HepG2 (cell line): ENCODE results near the gene AGBL1. TPM values are rescaled to one million over a fixed set of nuclear protein-coding genes. Genes with fewer than 3 reads are reported as not detected.
A peak's percentile ranks its signal among the peaks of the same experiment; 100 is the strongest.

Experiments used
- ATAC-seq: fragments of 200-7000 bp; cut with Tn5 transposase; 3 replicates; pipeline ENCODE4 v1.9.1; 2020; ENCODE audit warnings: mild to moderate bottlenecking, moderate library complexity
- BruUV-seq: library from RNA; stranded (reverse); fragments of 400-500 nt; replicated peaks from 2 replicates; lab custom pipeline; 2021; lab: Mats Ljungman, UMichigan
- CTCF ChIA-PET: fragments of 300-600 bp; formaldehyde crosslinking; extraction: SDS; loops from one replicate; lab custom pipeline; 2021; ENCODE audit warnings: low total read pairs, inconsistent platforms, low intra/inter-chr PET ratio; lab: Yijun Ruan, JAX
- POLR2A ChIA-PET: fragments of 350-600 bp; sonication (Branson Sonifier 250); formaldehyde crosslinking; loops from one replicate; lab custom pipeline; 2020; ENCODE audit warnings: antibody characterized with exemption, inconsistent platforms; lab: Yijun Ruan, JAX
- DNase-seq: peaks from one replicate; pipeline ENCODE4 v3.0.0-alpha.2; 2015; ENCODE audit warnings: low spot score
- FAIRE-seq: peaks from 3 replicates; lab custom pipeline; 2011; peaks lifted over from hg19 to GRCh38; lab: Jason Lieb, UNC
- H2AFZ ChIP-seq: one replicate; pipeline ENCODE4 v1.6.1; 2011; ENCODE audit warnings: low read length, inconsistent platforms
- H3K27ac ChIP-seq: fragments of 300-600 bp; 3 replicates; pipeline ENCODE4 v1.8.0; 2011; ENCODE audit warnings: mixed run types, mild to moderate bottlenecking, mixed read lengths, low read length, inconsistent platforms; ENCODE audit not compliant: insufficient read depth; ENCODE audit errors: extremely low read length
- H3K27me3 ChIP-seq, 2 experiments: fragments of 200-600 bp in 1 of 2; 2 replicates in 1 of 2; 3 replicates in 1 of 2; pipeline versions ENCODE4 v1.6.0 to v1.8.0; 2011; ENCODE audit warnings: low read length in 2 of 2, mild to moderate bottlenecking in 2 of 2, moderate library complexity in 2 of 2, inconsistent platforms in 1 of 2; ENCODE audit not compliant: insufficient read depth in 2 of 2, control insufficient read depth in 1 of 2
- H3K36me3 ChIP-seq, 2 experiments: fragments of 200-600 bp in 1 of 2; replicated peaks in 1 of 2; 2 replicates in 1 of 2; 3 replicates in 1 of 2; pipeline versions ENCODE4 v1.5.1 to v1.8.0; 2011; ENCODE audit warnings: low read length in 2 of 2, inconsistent platforms in 1 of 2; ENCODE audit not compliant: insufficient read depth in 2 of 2, control insufficient read depth in 1 of 2
- H3K4me1 ChIP-seq: 2 replicates; pipeline ENCODE4 v1.5.1; 2012; ENCODE audit warnings: low read length, inconsistent platforms; ENCODE audit not compliant: insufficient read depth
- H3K4me2 ChIP-seq: 2 replicates; pipeline ENCODE4 v1.6.0; 2011; ENCODE audit warnings: low read depth, low read length, inconsistent platforms
- H3K4me3 ChIP-seq, 3 experiments: fragments of 200-600 bp in 1 of 3; sonication (generic), shearing (Covaris generic) in 1 of 3; replicated peaks in 1 of 3; 2 replicates each; pipeline ENCODE4 v1.5.1; 2011 to 2016; ENCODE audit warnings: low read length in 3 of 3, inconsistent platforms in 2 of 3, low read depth in 2 of 3, mild to moderate bottlenecking in 2 of 3, control low read depth in 1 of 3, mixed read lengths in 1 of 3; ENCODE audit not compliant: insufficient read depth in 1 of 3
- H3K79me2 ChIP-seq: one replicate; pipeline ENCODE4 v1.6.1; 2011; ENCODE audit warnings: low read length, inconsistent platforms; ENCODE audit not compliant: insufficient read depth
- H3K9ac ChIP-seq: 2 replicates; pipeline ENCODE4 v1.6.0; 2011; ENCODE audit warnings: mild to moderate bottlenecking, low read depth, low read length, inconsistent platforms; ENCODE audit not compliant: insufficient read depth
- H3K9me3 ChIP-seq: 2 replicates; pipeline ENCODE4 v1.5.1; 2012; ENCODE audit warnings: mild to moderate bottlenecking, low read length
- H4K20me1 ChIP-seq: 2 replicates; pipeline ENCODE4 v1.6.0; 2011; ENCODE audit warnings: inconsistent platforms, mild to moderate bottlenecking, low read length, moderate library complexity; ENCODE audit not compliant: insufficient read depth
- SRF ChIP-seq: IDR thresholded peaks from 2 replicates; pipeline ENCODE4 v1.6.1; 2011; ENCODE audit warnings: mild to moderate bottlenecking, low read depth, low read length, moderate library complexity
- WIZ ChIP-seq: sonication (generic); formaldehyde crosslinking; IDR thresholded peaks from 2 replicates; pipeline ENCODE4 v1.5.1; 2020; ENCODE audit warnings: mild to moderate bottlenecking, missing genetic modification reagents
- ZNF44 ChIP-seq: sonication (generic); formaldehyde crosslinking; IDR thresholded peaks from 2 replicates; pipeline ENCODE4 v1.5.1; 2020; ENCODE audit warnings: mild to moderate bottlenecking, missing genetic modification reagents
- WGBS: methylation state at CpG from one replicate; pipeline ENCODE4 v1.1.6; 2017; ENCODE audit warnings: low lambda C conversion rate; 5-methylcytosine and 5-hydroxymethylcytosine counted together
- in situ Hi-C: cut with HindIII; loops from 2 replicates; pipeline ENCODE4 v1.10.0; 2017; ENCODE audit warnings: low pct_unique_long_range_greater_than_20kb; ENCODE audit not compliant: extremely low pct_ligation_motif_present
- intact Hi-C: fragments of 100-400 bp; cut with micrococcal nuclease; formaldehyde crosslinking; loops from one replicate; pipeline ENCODE4 v1.10.0; 2022; ENCODE audit not compliant: unreplicated experiment
- polyA plus RNA-seq, 8 experiments: library from polyadenylated mRNA; depleted of rRNA in 3 of 8; stranded (reverse) in 7 of 8; unstranded in 1 of 8; fragments of >200 nt; fragmentation: Illumina TruSeq in 4 of 8; extraction: Trizol in 4 of 8; gene quantifications; 2 replicates each; pipeline versions ENCODE4 v1.2.1 to v1.2.3, GENCODE V29; 2011 to 2016; ENCODE audit warnings: low read depth in 4 of 8, missing spikeins in 1 of 8, mixed read lengths in 1 of 8; ENCODE audit not compliant: insufficient read depth in 1 of 8
- total RNA-seq, 5 experiments: library from RNA; depleted of rRNA; stranded (reverse); fragments of >200 nt; fragmentation: Illumina TruSeq; extraction: Trizol; gene quantifications; 2 replicates each; pipeline ENCODE4 v1.2.3, GENCODE V29; 2016; ENCODE audit warnings: low read depth in 1 of 5
- TF ChIP-seq, protein P1 (sequence below): sonication (generic); formaldehyde crosslinking; IDR thresholded peaks from 2 replicates; pipeline ENCODE4 v1.4.0; 2020; ENCODE audit warnings: missing genetic modification reagents, borderline replicate concordance
- TF ChIP-seq, protein P2 (sequence below): sonication (generic); formaldehyde crosslinking; IDR thresholded peaks from 2 replicates; pipeline ENCODE4 v1.5.0; 2020; ENCODE audit warnings: mild to moderate bottlenecking, missing genetic modification reagents, moderate library complexity
- TF ChIP-seq, protein P3 (sequence below): sonication (generic); formaldehyde crosslinking; IDR thresholded peaks from 2 replicates; pipeline ENCODE4 v1.4.0; 2020; ENCODE audit warnings: mild to moderate bottlenecking, low read depth, missing genetic modification reagents

AGBL1 gene
- total and polyA plus RNA-seq, 2 of the 13 experiments (the other 11 are each of a cell fraction or from before 2014, with no cell fraction given), result 0.01 TPM; not detected in 1

DNA sequence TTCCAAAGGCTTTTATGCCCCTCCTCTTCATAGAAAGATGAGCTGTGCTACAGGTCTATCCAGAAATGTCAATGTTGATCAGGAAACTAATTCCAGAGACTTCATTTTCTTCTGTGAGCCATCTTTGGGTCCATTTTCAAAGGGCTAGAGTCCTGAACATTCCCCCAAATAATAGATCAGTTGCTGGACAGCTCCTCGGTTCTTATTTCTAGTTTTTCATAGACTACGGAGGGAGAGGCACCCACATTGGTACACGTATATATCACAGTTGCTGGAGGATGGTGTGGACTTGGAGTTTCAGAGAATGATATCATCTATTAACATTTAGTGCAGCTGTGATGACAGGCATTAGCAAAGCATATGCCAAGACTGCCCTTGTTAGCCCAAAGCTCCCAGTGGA is 59.1 kb downstream of the AGBL1 start (continued):
- TF ChIP-seq, protein P1, sequence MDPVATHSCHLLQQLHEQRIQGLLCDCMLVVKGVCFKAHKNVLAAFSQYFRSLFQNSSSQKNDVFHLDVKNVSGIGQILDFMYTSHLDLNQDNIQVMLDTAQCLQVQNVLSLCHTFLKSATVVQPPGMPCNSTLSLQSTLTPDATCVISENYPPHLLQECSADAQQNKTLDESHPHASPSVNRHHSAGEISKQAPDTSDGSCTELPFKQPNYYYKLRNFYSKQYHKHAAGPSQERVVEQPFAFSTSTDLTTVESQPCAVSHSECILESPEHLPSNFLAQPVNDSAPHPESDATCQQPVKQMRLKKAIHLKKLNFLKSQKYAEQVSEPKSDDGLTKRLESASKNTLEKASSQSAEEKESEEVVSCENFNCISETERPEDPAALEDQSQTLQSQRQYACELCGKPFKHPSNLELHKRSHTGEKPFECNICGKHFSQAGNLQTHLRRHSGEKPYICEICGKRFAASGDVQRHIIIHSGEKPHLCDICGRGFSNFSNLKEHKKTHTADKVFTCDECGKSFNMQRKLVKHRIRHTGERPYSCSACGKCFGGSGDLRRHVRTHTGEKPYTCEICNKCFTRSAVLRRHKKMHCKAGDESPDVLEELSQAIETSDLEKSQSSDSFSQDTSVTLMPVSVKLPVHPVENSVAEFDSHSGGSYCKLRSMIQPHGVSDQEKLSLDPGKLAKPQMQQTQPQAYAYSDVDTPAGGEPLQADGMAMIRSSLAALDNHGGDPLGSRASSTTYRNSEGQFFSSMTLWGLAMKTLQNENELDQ (CRISPR knock-in tag), result no peak

DNA sequence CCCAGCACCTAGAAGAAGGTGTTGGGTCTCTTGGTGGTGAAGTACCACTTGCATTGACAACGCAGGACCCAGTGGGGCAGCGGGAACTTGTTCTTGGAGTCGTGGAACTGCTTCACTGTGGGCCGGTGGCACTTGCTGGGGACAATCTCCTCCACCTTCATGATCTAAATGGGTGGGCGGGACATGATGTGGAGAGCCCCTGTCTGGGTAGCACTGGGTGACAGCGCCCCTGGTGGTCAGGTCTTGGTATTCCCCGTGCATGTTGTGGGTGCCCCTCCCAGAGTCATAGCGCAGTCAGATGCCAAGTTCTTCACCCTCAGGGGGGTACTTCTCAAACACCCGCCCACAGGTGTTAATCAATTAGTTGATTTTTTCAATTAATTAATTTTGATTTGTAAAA is 60.2 kb downstream of the AGBL1 start:
- Histone ChIP-seq H3K4me1 (no peaks in the 10 kb centered on the region), H3K4me3 (no peak overlapping the region), H3K27me3 (no peaks in the 10 kb centered on the region), H2AFZ (no peak overlapping the region), H3K9ac (no peak overlapping the region), H3K36me3 (no peaks in the 10 kb centered on the region), H3K4me2 (no peak overlapping the region), H3K27ac (no peak overlapping the region), H4K20me1 (no peaks in the 10 kb centered on the region), H3K9me3 (no peaks in the 10 kb centered on the region), H3K79me2 (no peaks in the 10 kb centered on the region)
- TF ChIP-seq WIZ (CRISPR knock-in tag) (no peak), ZNF44 (CRISPR knock-in tag) (no peak), SRF (no peak)
- TF ChIP-seq, protein P2, sequence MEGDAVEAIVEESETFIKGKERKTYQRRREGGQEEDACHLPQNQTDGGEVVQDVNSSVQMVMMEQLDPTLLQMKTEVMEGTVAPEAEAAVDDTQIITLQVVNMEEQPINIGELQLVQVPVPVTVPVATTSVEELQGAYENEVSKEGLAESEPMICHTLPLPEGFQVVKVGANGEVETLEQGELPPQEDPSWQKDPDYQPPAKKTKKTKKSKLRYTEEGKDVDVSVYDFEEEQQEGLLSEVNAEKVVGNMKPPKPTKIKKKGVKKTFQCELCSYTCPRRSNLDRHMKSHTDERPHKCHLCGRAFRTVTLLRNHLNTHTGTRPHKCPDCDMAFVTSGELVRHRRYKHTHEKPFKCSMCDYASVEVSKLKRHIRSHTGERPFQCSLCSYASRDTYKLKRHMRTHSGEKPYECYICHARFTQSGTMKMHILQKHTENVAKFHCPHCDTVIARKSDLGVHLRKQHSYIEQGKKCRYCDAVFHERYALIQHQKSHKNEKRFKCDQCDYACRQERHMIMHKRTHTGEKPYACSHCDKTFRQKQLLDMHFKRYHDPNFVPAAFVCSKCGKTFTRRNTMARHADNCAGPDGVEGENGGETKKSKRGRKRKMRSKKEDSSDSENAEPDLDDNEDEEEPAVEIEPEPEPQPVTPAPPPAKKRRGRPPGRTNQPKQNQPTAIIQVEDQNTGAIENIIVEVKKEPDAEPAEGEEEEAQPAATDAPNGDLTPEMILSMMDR (CRISPR knock-in tag), result 0 out of 2 replicates have a peak, but pooled peaks have one; percentile 12
- TF ChIP-seq, protein P3, sequence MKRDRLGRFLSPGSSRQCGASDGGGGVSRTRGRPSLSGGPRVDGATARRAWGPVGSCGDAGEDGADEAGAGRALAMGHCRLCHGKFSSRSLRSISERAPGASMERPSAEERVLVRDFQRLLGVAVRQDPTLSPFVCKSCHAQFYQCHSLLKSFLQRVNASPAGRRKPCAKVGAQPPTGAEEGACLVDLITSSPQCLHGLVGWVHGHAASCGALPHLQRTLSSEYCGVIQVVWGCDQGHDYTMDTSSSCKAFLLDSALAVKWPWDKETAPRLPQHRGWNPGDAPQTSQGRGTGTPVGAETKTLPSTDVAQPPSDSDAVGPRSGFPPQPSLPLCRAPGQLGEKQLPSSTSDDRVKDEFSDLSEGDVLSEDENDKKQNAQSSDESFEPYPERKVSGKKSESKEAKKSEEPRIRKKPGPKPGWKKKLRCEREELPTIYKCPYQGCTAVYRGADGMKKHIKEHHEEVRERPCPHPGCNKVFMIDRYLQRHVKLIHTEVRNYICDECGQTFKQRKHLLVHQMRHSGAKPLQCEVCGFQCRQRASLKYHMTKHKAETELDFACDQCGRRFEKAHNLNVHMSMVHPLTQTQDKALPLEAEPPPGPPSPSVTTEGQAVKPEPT (CRISPR knock-in tag), result no peak
- DNase-seq (no peak), FAIRE-seq (no peak), ATAC-seq (no peak; the same call in 2 of the 3 replicates)
- POLR2A ChIA-PET, result no interaction called here
- intact Hi-C loops (no loop called here), in situ Hi-C loops (no loop called here)
- WGBS, result 49% methylated on average over 7 of the region's 9 CpGs
- CTCF ChIA-PET, result no interaction called here
- BruUV-seq, result no TSS peak
